ENCODE measurements around the gene REXO5. TPM values are rescaled to one million over a fixed set of nuclear protein-coding genes. Genes with fewer than 3 reads are reported as not detected.

The REXO5 gene
- total RNA-seq, 1 experiment from 2014 or later: 8.5 TPM

DNA sequence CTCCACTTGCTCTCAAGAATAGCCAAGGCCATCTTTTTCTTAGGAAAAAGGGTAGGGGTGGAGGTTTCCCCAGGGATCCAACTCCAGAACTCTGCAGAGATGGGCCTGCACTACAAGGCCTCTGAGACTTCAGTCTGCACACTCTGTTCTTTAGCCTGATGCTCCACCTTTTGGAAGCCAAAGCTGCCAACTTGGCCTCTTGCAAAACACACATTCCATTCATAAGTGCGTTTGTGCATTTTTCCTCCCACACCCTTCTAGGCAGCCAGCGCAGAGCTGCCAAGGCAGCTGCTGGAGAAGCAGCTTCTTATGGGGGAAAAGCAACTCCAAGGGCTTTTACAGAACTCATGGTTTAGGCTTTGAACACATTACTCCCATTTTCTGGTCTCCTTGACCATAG, 45.3 kb downstream of the REXO5 start:
- no peak overlapping the region for H3K4me3 Mint-ChIP-seq
- CTCF ChIA-PET: interaction anchor here (0.9 to 2.5 kb wide), 8 partner anchors 23 to 250 kb away, joined by 4 to 27 read pairs (median 8); no protein-coding TSS in a partner anchor
- TF ChIP-seq, protein P1, sequence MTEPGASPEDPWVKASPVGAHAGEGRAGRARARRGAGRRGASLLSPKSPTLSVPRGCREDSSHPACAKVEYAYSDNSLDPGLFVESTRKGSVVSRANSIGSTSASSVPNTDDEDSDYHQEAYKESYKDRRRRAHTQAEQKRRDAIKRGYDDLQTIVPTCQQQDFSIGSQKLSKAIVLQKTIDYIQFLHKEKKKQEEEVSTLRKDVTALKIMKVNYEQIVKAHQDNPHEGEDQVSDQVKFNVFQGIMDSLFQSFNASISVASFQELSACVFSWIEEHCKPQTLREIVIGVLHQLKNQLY (CRISPR knock-in tag; IDR thresholded peaks at IDR 0.05): no peak
- TF ChIP-seq ZNF416 (CRISPR knock-in tag; IDR thresholded peaks at IDR 0.05) (no peak), ATF3 (CRISPR knock-in tag; conservative IDR thresholded peaks at IDR 0.05) (no peak), ZSCAN18 (CRISPR knock-in tag; IDR thresholded peaks at IDR 0.05) (no peak)
- TF ChIP-seq, protein P2, sequence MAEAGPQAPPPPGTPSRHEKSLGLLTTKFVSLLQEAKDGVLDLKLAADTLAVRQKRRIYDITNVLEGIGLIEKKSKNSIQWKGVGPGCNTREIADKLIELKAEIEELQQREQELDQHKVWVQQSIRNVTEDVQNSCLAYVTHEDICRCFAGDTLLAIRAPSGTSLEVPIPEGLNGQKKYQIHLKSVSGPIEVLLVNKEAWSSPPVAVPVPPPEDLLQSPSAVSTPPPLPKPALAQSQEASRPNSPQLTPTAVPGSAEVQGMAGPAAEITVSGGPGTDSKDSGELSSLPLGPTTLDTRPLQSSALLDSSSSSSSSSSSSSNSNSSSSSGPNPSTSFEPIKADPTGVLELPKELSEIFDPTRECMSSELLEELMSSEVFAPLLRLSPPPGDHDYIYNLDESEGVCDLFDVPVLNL (CRISPR knock-in tag; IDR thresholded peaks at IDR 0.05; ENCODE audit: borderline replicate concordance, low read depth): no peak

GRCh38 chr16:20853143-20853542, 46.8 kb downstream of the REXO5 start:
- H3K36me3 Mint-ChIP-seq: peaks cover 3% of the 10 kb centered on the region; the same call in 1 of the 2 replicates
- no peak for TF ChIP-seq ZNF317 (CRISPR knock-in tag; IDR thresholded peaks at IDR 0.05; ENCODE audit: borderline replicate concordance, low read depth)
- TF ChIP-seq, protein P3, sequence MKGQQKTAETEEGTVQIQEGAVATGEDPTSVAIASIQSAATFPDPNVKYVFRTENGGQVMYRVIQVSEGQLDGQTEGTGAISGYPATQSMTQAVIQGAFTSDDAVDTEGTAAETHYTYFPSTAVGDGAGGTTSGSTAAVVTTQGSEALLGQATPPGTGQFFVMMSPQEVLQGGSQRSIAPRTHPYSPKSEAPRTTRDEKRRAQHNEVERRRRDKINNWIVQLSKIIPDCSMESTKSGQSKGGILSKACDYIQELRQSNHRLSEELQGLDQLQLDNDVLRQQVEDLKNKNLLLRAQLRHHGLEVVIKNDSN (CRISPR knock-in tag; IDR thresholded peaks at IDR 0.05): no peak
- no peak for TF ChIP-seq ZNF263 (CRISPR knock-in tag; IDR thresholded peaks at IDR 0.05; ENCODE audit: low read depth)
- no peak for TF ChIP-seq SMAD4 (CRISPR knock-in tag; IDR thresholded peaks at IDR 0.05)
- TF ChIP-seq EMX1 (CRISPR knock-in tag; IDR thresholded peaks at IDR 0.05): no peak
- TF ChIP-seq ZNF219 (CRISPR knock-in tag; IDR thresholded peaks at IDR 0.05; ENCODE audit: borderline replicate concordance): no peak
- no peak for TF ChIP-seq MYBL2 (CRISPR knock-in tag; IDR thresholded peaks at IDR 0.05)
- TF ChIP-seq, protein P2 (CRISPR knock-in tag; IDR thresholded peaks at IDR 0.05; ENCODE audit: borderline replicate concordance, low read depth): no peak
- no peak for TF ChIP-seq ZSCAN18 (CRISPR knock-in tag; IDR thresholded peaks at IDR 0.05)
- TF ChIP-seq ZNF512 (CRISPR knock-in tag; IDR thresholded peaks at IDR 0.05; ENCODE audit: borderline replicate concordance): no peak
- no peak for TF ChIP-seq ZNF281 (CRISPR knock-in tag; IDR thresholded peaks at IDR 0.05)
- no peak for TF ChIP-seq JUN (CRISPR knock-in tag; IDR thresholded peaks at IDR 0.05)
- TF ChIP-seq IRF2 (CRISPR knock-in tag; IDR thresholded peaks at IDR 0.05; ENCODE audit: borderline replicate concordance, low read depth): no peak
- no peak for TF ChIP-seq SOX15 (CRISPR knock-in tag; IDR thresholded peaks at IDR 0.05)
- ChIA-PET CTCF (interaction anchor here (0.6 to 2.5 kb wide), 4 partner anchors 22 to 231 kb away, joined by 3 to 9 read pairs (median 3); no protein-coding TSS in a partner anchor), POLR2A (no interaction called here)
- H3K4me1 Mint-ChIP-seq: peaks cover 18% of the 10 kb centered on the region
- no peaks in the 10 kb centered on the region for H3K9me3 Mint-ChIP-seq
- H3K27me3 Mint-ChIP-seq (ENCODE audit: low read depth): no peaks in the 10 kb centered on the region
- H3K4me3 Mint-ChIP-seq: no peak overlapping the region
- no peak overlapping the region for H3K27ac Mint-ChIP-seq
- ATAC-seq (no peak), DNase-seq (ENCODE audit: low spot score) (no peak)

More for the DNA sequence above, 45.3 kb downstream of the REXO5 start:
- DNase-seq (ENCODE audit: low spot score): no peak
- Mint-ChIP-seq H3K9me3 (no peaks in the 10 kb centered on the region), H3K27ac (no peak overlapping the region), H3K27me3 (ENCODE audit: low read depth) (no peaks in the 10 kb centered on the region), H3K36me3 (no peaks in the 10 kb centered on the region), H3K4me1 (peaks cover 7% of the 10 kb centered on the region)
- POLR2A ChIA-PET: interaction anchor here (0.6 kb wide), 1 partner anchor 22 kb away, joined by 3 read pairs; no protein-coding TSS in a partner anchor
- no peak for ATAC-seq
